T-helper 2 cell treated with Interferon-gamma antibody and Interleukin-4, amounts not matched to agents 5 μg/mL and 100 μg/mL, for 36 hours (primary cell): Measurements from ENCODE around the gene DSTN.

ENCODE experiments used
- DNase-seq: peaks from one replicate; pipeline ENCODE4 v3.0.0; 2021; ENCODE audit warnings: low spot score
- H3K27ac Mint-ChIP-seq: one replicate; pipeline ENCODE4 v1.8.0; 2021; ENCODE audit warnings: mild to moderate bottlenecking, mixed read lengths
- H3K27me3 Mint-ChIP-seq: one replicate; pipeline ENCODE4 v1.8.0; 2021; ENCODE audit warnings: low read depth, mixed read lengths
- H3K36me3 Mint-ChIP-seq: one replicate; pipeline ENCODE4 v1.8.0; 2021; ENCODE audit warnings: low read depth, mixed read lengths
- H3K4me1 Mint-ChIP-seq: one replicate; pipeline ENCODE4 v1.8.0; 2021; ENCODE audit warnings: low read depth, mixed read lengths
- H3K4me3 Mint-ChIP-seq: one replicate; pipeline ENCODE4 v1.8.0; 2022; ENCODE audit warnings: mild to moderate bottlenecking, moderate library complexity, mixed read lengths
- H3K9me3 Mint-ChIP-seq: one replicate; pipeline ENCODE4 v1.8.0; 2021; ENCODE audit warnings: mixed read lengths

DSTN gene

DNA sequence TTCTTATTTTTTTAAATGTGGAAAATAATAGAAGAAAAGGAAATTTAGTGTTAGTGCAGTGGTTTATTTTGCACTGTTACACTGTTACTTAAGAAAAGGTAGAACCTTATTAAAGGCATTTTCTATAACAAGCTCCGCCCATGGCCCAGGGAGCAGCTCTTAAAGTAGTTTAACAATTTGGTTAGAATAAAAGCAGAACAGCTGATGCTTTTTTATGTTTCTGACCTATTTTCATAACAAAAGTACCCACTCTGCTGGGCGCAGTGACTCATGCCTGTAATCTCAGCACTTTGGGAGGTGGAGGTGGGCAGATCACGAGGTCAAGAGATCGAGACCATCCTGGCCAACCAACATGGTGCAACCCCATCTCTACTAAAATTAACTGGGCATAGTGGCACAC lies 32.6 kb downstream of the DSTN start:
- Mint-ChIP-seq H3K36me3 (peaks cover 11% of the 10 kb centered on the region), H3K9me3 (no peaks in the 10 kb centered on the region), H3K27ac (no peak overlapping the region), H3K27me3 (no peaks in the 10 kb centered on the region), H3K4me3 (no peak overlapping the region), H3K4me1 (peaks cover 6% of the 10 kb centered on the region)
- no peak for DNase-seq

DNA sequence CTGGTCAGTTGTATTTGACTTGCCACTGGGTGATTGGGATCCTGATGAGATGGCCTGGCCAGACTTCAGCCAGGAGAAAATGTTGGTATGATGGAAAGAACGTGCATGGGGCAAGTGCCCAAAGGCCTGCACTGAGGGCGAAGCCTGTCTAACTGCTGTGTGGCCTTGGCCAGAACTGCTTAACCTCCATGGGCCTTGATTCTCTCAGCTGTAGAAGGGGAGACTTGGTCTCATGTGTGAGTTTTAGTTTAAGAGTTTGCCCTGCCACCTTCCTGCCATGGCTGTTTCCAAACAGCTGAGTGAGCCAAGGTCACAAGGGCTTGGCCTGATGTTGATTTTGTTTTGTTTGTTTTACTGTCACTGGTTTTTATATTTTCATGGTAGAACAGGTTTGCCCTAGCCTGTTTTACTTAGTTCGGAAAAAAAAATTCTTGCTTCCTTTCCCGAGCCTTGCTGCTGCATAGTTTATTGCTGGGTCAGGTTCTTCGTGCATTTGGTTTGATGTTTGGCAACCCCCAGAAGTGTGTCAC lies 35.3 kb downstream of the DSTN start:
- Mint-ChIP-seq H3K27ac (no peak overlapping the region), H3K36me3 (peaks cover 26% of the 10 kb centered on the region)
- no peak for DNase-seq

DNA sequence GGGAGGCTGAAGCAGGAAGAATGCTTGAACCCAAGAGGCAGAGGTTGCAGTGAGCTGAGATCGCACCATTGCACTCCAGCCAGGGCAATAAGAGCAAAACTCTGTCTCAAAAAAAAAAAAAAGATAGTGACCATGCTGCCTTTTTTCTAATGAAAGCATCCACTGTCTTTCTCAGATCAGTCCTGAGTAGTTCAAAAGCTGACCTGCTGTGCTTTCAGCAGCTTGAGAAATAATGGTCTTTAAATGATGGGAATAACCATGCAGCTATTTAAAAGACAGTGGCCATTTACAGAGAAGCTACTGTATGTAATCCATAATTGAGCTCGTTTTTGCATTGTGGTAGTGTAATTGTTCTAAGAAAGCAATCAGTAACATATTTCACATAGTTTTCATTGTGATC lies 36.1 kb downstream of the DSTN start:
- Mint-ChIP-seq H3K27me3 (no peaks in the 10 kb centered on the region), H3K4me1 (peaks cover 24% of the 10 kb centered on the region), H3K4me3 (no peak overlapping the region), H3K36me3 (peaks cover 22% of the 10 kb centered on the region), H3K27ac (no peak overlapping the region), H3K9me3 (no peaks in the 10 kb centered on the region)
- no peak for DNase-seq

More for the DNA sequence above, 35.3 kb downstream of the DSTN start:
- Mint-ChIP-seq H3K9me3 (no peaks in the 10 kb centered on the region), H3K27me3 (no peaks in the 10 kb centered on the region), H3K4me3 (no peak overlapping the region), H3K4me1 (peaks cover 18% of the 10 kb centered on the region)

DNA sequence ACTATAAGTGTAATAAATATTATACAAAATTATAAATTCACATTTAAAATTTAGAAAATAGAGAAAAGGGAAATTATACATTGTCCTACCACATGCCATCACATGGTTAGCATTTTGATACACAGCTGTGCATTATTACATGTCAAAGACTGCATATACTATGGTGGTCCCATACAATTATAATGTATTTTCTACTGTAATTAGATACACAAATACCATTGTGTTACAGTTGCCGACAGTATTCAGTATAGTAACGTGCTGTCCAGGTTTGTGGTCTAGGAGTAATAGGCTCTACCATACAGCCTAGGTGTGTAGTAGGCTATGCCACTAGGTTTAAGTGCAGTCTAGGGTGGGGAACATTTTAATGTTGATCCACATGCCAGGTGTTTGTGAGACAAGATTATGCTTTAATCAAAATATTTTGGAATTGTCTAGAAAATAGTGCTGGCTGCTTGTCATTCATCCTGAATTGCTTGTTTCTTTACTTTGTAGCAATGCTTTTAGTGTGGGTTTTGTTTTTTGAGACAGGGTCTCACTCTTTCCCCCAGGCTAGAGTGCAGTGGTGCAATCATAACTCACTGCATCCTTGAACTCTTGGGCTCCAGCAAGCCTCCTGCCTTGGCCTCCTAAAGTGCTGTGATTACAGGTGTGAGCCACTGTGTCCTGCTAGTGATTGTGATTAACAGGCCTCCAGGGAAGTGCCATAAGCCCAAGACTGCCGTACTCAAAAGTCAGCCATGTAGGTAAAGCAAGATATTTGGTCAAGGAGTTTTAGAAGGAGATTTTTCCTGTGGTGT lies 39.0 kb downstream of the DSTN start:
- no peaks in the 10 kb centered on the region for H3K9me3 Mint-ChIP-seq
- peak overlapping the region; percentile 74 for H3K27ac Mint-ChIP-seq
- H3K27me3 Mint-ChIP-seq = no peaks in the 10 kb centered on the region
- peak overlapping the region; percentile 5 for H3K4me3 Mint-ChIP-seq
- DNase-seq = no peak
- peaks cover 24% of the 10 kb centered on the region for H3K36me3 Mint-ChIP-seq
- peaks cover 23% of the 10 kb centered on the region for H3K4me1 Mint-ChIP-seq

DNA sequence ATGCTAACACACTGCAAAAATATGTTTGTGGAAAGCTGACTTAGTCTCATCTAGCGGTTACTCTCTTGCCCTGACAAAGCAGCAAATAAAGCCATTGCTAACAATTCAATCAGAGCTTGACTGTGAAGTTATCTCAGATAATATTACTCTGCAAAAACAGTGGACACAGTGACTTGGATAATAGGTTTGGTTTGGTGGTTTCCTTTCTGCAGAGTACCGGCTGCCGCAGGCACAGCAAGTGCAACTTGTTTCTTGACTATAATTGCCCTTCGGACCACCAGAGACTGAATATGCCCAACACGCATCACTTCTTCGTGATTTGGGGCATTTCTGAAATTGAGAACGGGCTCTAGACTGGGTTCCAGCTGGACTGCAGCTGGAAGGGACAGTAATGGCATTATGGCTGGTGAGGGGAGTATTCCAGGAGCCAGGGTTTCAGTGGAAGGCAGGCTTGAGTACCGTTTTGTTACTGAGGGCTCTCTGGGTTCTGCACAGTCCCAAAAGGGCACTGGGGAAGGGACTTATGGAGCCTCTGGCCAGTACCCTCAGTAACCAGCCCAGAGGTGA lies 40.0 kb downstream of the DSTN start:
- Mint-ChIP-seq H3K4me1 (peaks cover 23% of the 10 kb centered on the region), H3K27ac (peak overlapping the region; percentile 82), H3K4me3 (peak overlapping the region; percentile 65), H3K27me3 (no peaks in the 10 kb centered on the region), H3K36me3 (peaks cover 23% of the 10 kb centered on the region), H3K9me3 (no peaks in the 10 kb centered on the region)
- no peak for DNase-seq

DNA sequence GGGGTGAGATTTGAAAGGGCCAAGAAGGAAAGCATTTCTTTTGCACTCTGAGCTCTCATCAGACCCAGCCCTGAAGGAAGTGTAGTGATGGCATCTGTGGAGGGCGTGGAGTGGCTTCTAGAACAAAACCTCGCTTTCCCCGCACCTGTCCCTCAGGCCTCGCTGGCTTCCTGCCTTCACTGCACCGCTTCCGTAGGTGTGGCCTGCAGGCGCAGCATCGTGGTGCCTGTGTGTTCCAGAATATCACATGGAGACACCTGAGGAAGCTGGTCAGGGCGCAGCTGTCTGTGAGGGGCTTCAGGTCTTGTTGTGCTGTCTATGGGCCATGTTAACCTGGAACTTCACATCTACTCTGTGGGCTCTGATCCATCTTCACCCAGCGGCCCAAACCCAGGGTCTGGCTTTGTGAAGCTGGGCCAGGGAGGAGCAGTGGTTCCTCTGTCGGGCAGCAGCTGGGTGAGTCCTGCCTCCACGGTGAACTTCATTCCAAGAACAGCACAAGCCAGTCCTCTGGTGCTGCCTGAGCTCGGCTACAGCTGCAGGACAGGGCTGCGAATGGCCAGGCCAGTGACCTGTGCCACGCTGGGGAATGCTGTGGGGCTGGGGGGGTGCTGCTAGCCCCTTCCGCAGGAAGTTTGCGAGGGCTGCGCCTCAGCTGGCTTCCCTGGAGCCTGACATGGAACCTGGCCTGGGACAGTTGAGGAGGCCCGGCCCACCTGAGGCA lies 40.9 kb downstream of the DSTN start:
- Mint-ChIP-seq H3K27ac (peak overlapping the region; percentile 82), H3K4me3 (peak overlapping the region; percentile 65), H3K9me3 (no peaks in the 10 kb centered on the region)

DNA sequence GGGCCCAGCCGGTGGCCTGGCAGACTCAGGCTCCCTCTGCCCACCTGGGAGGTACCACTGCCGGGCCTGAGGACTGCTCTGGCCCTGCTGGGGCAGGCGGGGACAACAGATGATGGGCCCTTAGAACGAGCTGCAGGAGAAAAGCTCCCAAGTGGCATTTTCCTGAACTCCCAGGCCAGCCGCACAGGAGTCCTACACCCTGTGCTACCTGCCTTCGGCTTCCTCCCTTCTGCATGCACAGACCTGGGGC lies 41.3 kb downstream of the DSTN start:
- H3K36me3 Mint-ChIP-seq = peaks cover 22% of the 10 kb centered on the region
- no peak for DNase-seq
- H3K4me3 Mint-ChIP-seq = no peak overlapping the region
- H3K9me3 Mint-ChIP-seq = no peaks in the 10 kb centered on the region
- H3K27me3 Mint-ChIP-seq = no peaks in the 10 kb centered on the region
- H3K27ac Mint-ChIP-seq = peak overlapping the region; percentile 60
- H3K4me1 Mint-ChIP-seq = peaks cover 23% of the 10 kb centered on the region

More for the DNA sequence above, 40.9 kb downstream of the DSTN start:
- Mint-ChIP-seq H3K36me3 (peaks cover 22% of the 10 kb centered on the region), H3K27me3 (no peaks in the 10 kb centered on the region), H3K4me1 (peaks cover 23% of the 10 kb centered on the region)
- peak; percentile 28 for DNase-seq

DNA sequence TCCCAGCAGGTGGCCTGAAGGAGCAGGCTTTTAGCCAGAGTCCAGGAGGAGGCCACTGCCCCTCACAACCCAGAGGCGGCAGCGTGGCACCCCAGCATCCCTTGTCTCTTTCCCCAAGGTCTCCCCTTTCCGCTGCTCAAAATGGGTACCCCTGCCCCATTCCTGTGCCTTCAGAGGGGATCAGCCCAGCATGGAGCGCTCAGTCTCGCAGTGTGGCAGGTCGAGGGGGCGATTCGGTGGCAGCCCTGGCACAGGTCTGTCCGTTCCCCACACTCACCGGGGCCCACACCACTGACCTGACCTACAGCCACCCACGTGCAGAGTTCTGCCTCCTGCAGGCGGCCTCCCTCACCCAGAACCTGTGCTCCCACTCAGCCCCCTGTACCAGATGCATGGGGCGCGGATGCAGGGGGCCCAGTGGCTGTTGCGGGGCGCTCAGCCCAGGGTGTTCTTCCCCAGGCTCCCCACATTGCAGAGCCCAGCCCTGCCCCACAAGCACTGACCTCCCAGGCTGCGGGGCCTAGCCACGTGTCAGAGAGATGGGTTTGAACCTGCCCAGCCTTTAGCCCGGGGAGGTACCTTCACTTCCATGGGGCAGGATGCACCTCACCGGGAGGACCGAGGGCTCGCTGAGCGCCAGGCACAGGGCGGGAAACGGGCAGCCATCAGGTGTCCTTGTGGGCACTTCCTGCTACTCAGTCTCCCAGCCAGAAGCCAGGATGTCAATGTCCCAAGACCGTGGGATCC lies 41.8 kb downstream of the DSTN start:
- Mint-ChIP-seq H3K36me3 (peaks cover 22% of the 10 kb centered on the region), H3K27me3 (no peaks in the 10 kb centered on the region), H3K27ac (peak overlapping the region; percentile 94), H3K4me1 (peaks cover 23% of the 10 kb centered on the region), H3K4me3 (no peak overlapping the region), H3K9me3 (no peaks in the 10 kb centered on the region)
- DNase-seq = no peak

DNA sequence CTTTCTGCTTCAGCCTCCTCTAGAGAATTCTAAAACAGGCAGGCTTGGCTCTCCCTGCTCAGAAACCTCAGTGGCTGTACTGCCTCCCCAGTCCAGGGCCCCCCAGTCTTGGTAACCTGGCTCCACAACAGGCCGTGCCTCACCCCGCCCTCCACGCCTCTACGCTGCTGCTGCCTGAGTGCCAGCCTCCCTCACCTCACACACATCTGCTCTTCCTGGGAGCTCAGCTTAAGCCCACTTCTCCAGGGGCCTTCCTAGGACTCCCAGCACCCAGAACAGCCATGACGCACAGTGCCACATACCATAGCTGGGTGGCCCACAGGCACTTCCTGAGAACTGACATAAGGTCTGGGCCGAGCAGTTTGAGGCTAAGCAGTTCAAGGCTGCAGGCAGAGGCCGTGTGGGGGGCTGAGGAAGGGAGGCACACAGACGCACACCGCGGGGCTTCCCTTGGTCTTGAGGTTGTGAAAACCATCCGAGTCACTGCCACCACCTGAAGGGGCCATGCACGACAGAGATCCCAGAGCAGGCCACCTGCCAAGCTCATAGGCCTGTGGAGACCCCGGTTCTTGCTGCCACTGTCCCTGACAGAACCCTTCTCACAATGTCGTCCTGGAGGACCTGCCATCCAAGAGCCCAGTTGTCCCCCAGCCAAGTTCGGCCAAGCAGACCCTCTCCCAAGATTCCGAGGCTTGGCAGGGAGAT lies 42.6 kb downstream of the DSTN start:
- Mint-ChIP-seq H3K4me3 (peak overlapping the region; percentile 52), H3K27me3 (no peaks in the 10 kb centered on the region), H3K36me3 (peaks cover 22% of the 10 kb centered on the region), H3K27ac (peak overlapping the region; percentile 94), H3K4me1 (peaks cover 23% of the 10 kb centered on the region), H3K9me3 (no peaks in the 10 kb centered on the region)
- no peak for DNase-seq

DNA sequence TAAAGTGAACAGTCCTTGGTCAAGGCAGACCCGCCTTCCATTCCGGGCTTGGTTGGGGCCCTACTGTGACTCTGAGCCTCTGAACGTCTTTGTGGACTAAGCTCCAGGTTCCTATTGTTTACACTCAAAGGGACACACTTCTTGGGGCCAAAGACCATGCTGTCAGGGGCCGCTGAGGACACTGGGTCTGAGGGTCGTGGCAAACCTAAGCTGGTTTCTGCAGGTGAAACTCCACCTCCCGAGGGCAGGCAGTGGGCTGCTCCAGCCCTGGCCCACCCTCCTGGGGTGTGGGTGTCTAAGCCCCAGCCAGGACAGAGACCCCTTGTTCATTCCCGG lies 43.1 kb downstream of the DSTN start:
- Mint-ChIP-seq H3K27me3 (no peaks in the 10 kb centered on the region), H3K4me1 (peaks cover 23% of the 10 kb centered on the region), H3K4me3 (no peak overlapping the region), H3K27ac (peak overlapping the region; percentile 94), H3K9me3 (no peaks in the 10 kb centered on the region), H3K36me3 (peaks cover 20% of the 10 kb centered on the region)
- no peak for DNase-seq

DNA sequence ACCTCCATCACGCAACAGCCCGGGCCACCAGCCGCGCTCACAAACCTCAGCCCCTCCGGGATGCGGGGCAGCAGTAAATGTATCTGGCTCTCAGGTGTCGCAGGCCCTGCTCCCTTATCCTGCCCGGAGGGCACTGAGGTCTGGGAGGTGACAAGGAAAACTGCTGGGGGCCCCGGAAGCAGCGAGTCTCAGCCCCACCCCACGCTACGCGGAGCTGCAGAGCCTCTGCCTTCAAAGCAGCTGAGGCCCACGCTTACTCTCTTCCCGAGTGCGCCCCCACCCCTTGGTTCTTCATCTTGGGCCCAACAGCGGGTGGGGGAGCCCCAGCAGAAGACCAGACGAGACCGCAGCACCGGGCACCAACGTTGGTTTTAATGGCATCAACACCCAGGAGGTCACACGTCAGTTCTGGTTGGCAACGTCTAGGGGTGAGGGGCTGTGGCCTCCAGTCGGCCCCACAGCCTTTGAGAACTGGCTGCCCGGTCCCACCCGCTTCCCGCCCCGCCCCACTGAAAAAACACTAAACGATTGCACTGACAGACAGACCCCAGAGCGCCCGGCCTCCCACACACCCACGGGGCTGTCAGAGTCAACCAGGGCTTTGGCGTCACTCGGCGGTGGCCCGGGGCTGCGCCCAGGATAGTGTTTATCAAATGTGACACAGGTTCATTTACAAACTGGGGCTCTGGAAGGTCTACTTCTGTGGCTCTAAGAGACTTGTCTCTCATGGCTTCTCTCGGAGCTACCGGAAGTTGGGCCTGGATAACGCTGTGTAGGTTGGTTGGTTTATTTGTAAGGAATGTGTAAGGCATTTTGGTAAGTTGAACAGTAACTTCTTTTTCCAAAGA lies 43.7 kb downstream of the DSTN start:
- Mint-ChIP-seq H3K4me1 (peaks cover 23% of the 10 kb centered on the region), H3K27ac (peak overlapping the region; percentile 66)

DNA sequence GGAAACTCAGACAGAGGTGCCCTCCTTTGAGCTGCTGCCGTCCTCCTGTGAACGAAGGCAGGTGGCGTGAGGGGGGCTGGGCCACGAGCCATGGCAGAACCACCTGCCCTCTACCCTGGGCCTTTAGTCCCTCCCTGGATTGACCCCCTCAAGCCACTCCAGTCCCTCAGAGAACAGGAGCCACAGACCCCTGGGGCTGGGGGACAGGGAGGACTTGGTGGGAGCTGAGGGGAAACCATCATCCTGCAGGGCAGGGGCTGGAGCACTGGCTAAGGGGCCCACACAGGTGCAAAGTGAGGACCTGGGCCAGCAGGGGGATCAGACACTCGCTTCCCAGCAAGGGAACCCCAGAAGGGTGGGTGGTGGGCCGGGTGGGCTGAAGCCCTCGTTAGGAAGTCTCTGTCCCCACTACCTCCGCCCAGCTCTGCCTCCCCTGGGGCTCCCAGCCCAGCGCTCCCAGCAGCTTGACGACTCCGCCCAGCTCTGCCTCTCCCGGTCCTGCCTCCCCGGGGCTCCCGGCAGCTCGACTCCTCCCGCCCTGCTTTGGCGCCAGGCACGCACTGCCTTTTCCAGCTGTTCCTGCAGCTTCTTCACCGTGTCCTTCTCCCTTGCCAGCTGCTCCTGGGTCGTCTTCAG lies 44.4 kb downstream of the DSTN start:
- no peak overlapping the region for H3K4me3 Mint-ChIP-seq
- H3K36me3 Mint-ChIP-seq = peaks cover 18% of the 10 kb centered on the region
- peak overlapping the region; percentile 66 for H3K27ac Mint-ChIP-seq

More for the DNA sequence above, 43.7 kb downstream of the DSTN start:
- no peak overlapping the region for H3K4me3 Mint-ChIP-seq
- H3K27me3 Mint-ChIP-seq = no peaks in the 10 kb centered on the region
- peaks cover 20% of the 10 kb centered on the region for H3K36me3 Mint-ChIP-seq
- no peak for DNase-seq
- no peaks in the 10 kb centered on the region for H3K9me3 Mint-ChIP-seq

More for the DNA sequence above, 44.4 kb downstream of the DSTN start:
- no peak for DNase-seq
- Mint-ChIP-seq H3K9me3 (no peaks in the 10 kb centered on the region), H3K4me1 (peaks cover 20% of the 10 kb centered on the region), H3K27me3 (no peaks in the 10 kb centered on the region)
